ENCODE results near the gene VPS39. TPM values are rescaled to one million over a fixed set of nuclear protein-coding genes. Genes with fewer than 3 reads are reported as not detected.

VPS39 gene
- total and polyA plus RNA-seq, 2 of the 8 experiments (the other 6 are each of a cell fraction or from before 2014, with no cell fraction given) = 34.4 to 36.6 TPM

- TF ChIP-seq CHD7 (IDR thresholded peaks at IDR 0.05; ENCODE audit: insufficient replicate concordance, low read length) (no peak), CTCF (IDR thresholded peaks at IDR 0.05; ENCODE audit: control extremely low read depth in 1 of 3, insufficient read depth in 1 of 3, low read depth in 1 of 3, low read length in 3 of 3) (no peak), BCL11A (IDR thresholded peaks at IDR 0.05; ENCODE audit: low read depth in 2 of 2, low read length in 2 of 2) (no peak), SUZ12 (IDR thresholded peaks at IDR 0.05; ENCODE audit: low read length) (no peak), KDM5A (IDR thresholded peaks at IDR 0.05; ENCODE audit: low read length) (no peak), MAX (IDR thresholded peaks at IDR 0.05) (no peak), JUN (IDR thresholded peaks at IDR 0.05; ENCODE audit: low read depth, low read length) (no peak), BRCA1 (IDR thresholded peaks at IDR 0.05; ENCODE audit: low read depth, low read length) (no peak), SP4 (IDR thresholded peaks at IDR 0.05; ENCODE audit: low read length) (no peak)
These were observed 63.2 kb downstream of the VPS39 start (continued) for GRCh38 chr15:42144841-42145375.
